SU-DHL-6 (cell line): Measurements from ENCODE around the gene SULT1A1.

ENCODE experiments used
- EZH2phosphoT487 ChIP-seq: fragments of 200-600 bp; sonication (generic), shearing (Covaris generic); conservative IDR thresholded peaks from 2 replicates; pipeline ENCODE4 v1.6.1; 2018; ENCODE audit warnings: mild to moderate bottlenecking, antibody characterized with exemption, low read length, moderate library complexity, mixed read lengths
- TF ChIP-seq, protein P1 (sequence below): fragments of 200-600 bp; sonication (generic); IDR thresholded peaks from one replicate; pipeline ENCODE4 v1.5.1; 2017; ENCODE audit warnings: antibody characterized with exemption, mild to moderate bottlenecking, low read length, moderate library complexity; ENCODE audit not compliant: insufficient read depth, poor library complexity, severe bottlenecking

DNA sequence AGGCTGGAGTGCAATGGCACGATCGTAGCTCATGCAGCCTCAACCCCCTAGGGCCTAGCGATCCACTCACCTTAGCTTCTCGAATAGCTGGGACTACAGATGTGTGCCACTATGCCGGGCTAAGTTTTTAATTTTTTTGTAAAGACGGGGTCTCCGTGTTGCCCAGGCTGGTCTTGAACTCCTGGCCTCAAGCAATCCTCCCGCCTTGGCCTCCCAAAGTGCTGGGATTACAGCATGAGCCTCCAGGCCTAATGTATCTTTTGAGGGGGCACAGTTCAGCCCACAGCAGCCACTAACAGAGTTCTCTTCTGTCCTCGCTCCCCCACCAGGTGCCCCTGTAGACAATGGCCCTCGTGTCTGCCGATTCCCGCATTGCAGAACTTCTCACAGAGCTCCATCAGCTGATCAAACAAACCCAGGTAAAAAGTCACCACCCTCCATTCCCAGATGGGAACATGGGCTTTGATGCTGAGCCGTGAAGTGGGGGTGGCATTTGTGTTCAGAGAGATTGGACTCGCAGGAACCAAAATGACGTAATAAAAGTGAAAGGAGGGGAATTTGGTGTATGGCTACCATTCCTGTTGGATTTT, 29.0 kb downstream of the SULT1A1 start:
- TF ChIP-seq, protein P1, sequence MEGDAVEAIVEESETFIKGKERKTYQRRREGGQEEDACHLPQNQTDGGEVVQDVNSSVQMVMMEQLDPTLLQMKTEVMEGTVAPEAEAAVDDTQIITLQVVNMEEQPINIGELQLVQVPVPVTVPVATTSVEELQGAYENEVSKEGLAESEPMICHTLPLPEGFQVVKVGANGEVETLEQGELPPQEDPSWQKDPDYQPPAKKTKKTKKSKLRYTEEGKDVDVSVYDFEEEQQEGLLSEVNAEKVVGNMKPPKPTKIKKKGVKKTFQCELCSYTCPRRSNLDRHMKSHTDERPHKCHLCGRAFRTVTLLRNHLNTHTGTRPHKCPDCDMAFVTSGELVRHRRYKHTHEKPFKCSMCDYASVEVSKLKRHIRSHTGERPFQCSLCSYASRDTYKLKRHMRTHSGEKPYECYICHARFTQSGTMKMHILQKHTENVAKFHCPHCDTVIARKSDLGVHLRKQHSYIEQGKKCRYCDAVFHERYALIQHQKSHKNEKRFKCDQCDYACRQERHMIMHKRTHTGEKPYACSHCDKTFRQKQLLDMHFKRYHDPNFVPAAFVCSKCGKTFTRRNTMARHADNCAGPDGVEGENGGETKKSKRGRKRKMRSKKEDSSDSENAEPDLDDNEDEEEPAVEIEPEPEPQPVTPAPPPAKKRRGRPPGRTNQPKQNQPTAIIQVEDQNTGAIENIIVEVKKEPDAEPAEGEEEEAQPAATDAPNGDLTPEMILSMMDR: no peak
- no peak for TF ChIP-seq EZH2phosphoT487
